H9 (cell line): Measurements from ENCODE around the gene RASSF8. TPM values are rescaled to one million over a fixed set of nuclear protein-coding genes. Genes with fewer than 3 reads are reported as not detected.

Source experiments
- DNase-seq: peaks from one replicate; pipeline ENCODE4 v3.0.0-alpha.2; 2017
- H2AFZ ChIP-seq: one replicate; pipeline ENCODE4 v1.6.1; 2013; ENCODE audit warnings: mild to moderate bottlenecking, low read length, control low read depth, moderate library complexity
- H2AK5ac ChIP-seq: 2 replicates; pipeline ENCODE4 v1.6.1; 2013; ENCODE audit warnings: low read length, control low read depth, mixed read lengths; ENCODE audit not compliant: insufficient read length
- H2BK120ac ChIP-seq: one replicate; pipeline ENCODE4 v1.6.1; 2013; ENCODE audit warnings: low read depth, mild to moderate bottlenecking, low read length, control low read depth, inconsistent platforms; ENCODE audit not compliant: poor library complexity, severe bottlenecking
- H2BK12ac ChIP-seq: 2 replicates; pipeline ENCODE4 v1.6.1; 2013; ENCODE audit warnings: low read length, control low read depth, mixed read lengths, low read depth; ENCODE audit not compliant: insufficient read length
- H2BK15ac ChIP-seq: 2 replicates; pipeline ENCODE4 v1.6.1; 2013; ENCODE audit warnings: low read depth, low read length, control low read depth
- H2BK20ac ChIP-seq: one replicate; pipeline ENCODE4 v1.6.1; 2013; ENCODE audit warnings: low read depth, mild to moderate bottlenecking, low read length, control low read depth, inconsistent platforms; ENCODE audit not compliant: poor library complexity, severe bottlenecking
- H2BK5ac ChIP-seq: 2 replicates; pipeline ENCODE4 v1.6.1; 2013; ENCODE audit warnings: low read length, control low read depth, mixed read lengths; ENCODE audit not compliant: insufficient read length
- H3K14ac ChIP-seq: 2 replicates; pipeline ENCODE4 v1.6.1; 2013; ENCODE audit warnings: low read length, control low read depth; ENCODE audit not compliant: insufficient read depth
- H3K18ac ChIP-seq: 2 replicates; pipeline ENCODE4 v1.6.1; 2013; ENCODE audit warnings: low read depth, mild to moderate bottlenecking, mixed read lengths, low read length, control low read depth; ENCODE audit not compliant: insufficient read length
- H3K23ac ChIP-seq: 2 replicates; pipeline ENCODE4 v1.6.1; 2013; ENCODE audit warnings: low read length, control low read depth, mixed read lengths, low read depth; ENCODE audit not compliant: insufficient read length
- H3K23me2 ChIP-seq: 2 replicates; pipeline ENCODE4 v1.6.1; 2013; ENCODE audit warnings: low read depth, mild to moderate bottlenecking, mixed read lengths, low read length, control low read depth; ENCODE audit not compliant: insufficient read length, poor library complexity, severe bottlenecking
- H3K27ac ChIP-seq: 2 replicates; pipeline ENCODE4 v1.5.1; 2013; ENCODE audit warnings: low read length, control low read depth, mixed read lengths, low read depth; ENCODE audit not compliant: insufficient read length
- H3K27me3 ChIP-seq: 2 replicates; pipeline ENCODE4 v1.6.1; 2013; ENCODE audit warnings: low read length, control low read depth, inconsistent platforms; ENCODE audit not compliant: insufficient read depth
- H3K4ac ChIP-seq: 2 replicates; pipeline ENCODE4 v1.6.1; 2013; ENCODE audit warnings: low read depth, mild to moderate bottlenecking, control low read depth, inconsistent platforms, low read length, moderate library complexity
- H3K4me1 ChIP-seq: 2 replicates; pipeline ENCODE4 v1.6.1; 2013; ENCODE audit warnings: low read length, control low read depth, inconsistent platforms; ENCODE audit not compliant: insufficient read depth
- H3K4me2 ChIP-seq: 2 replicates; pipeline ENCODE4 v1.6.1; 2013; ENCODE audit warnings: low read length, control low read depth, mixed read lengths; ENCODE audit not compliant: insufficient read length, insufficient read depth
- H3K56ac ChIP-seq: 2 replicates; pipeline ENCODE4 v1.6.1; 2013; ENCODE audit warnings: low read depth, mild to moderate bottlenecking, mixed read lengths, low read length, control low read depth; ENCODE audit not compliant: insufficient read length
- H3K79me1 ChIP-seq: 2 replicates; pipeline ENCODE4 v1.6.1; 2013; ENCODE audit warnings: low read depth, mild to moderate bottlenecking, moderate library complexity, low read length, control low read depth, inconsistent platforms; ENCODE audit not compliant: insufficient read depth, poor library complexity, severe bottlenecking
- H3K79me2 ChIP-seq: 2 replicates; pipeline ENCODE4 v1.6.1; 2013; ENCODE audit warnings: low read length, control low read depth, inconsistent platforms; ENCODE audit not compliant: insufficient read depth
- H3K9ac ChIP-seq: 2 replicates; pipeline ENCODE4 v1.6.1; 2013; ENCODE audit warnings: low read length, control low read depth, mixed read lengths; ENCODE audit not compliant: insufficient read length; ENCODE audit errors: extremely low read depth
- H3K9me3 ChIP-seq: one replicate; pipeline ENCODE4 v1.6.1; 2013; ENCODE audit warnings: low read depth, low read length, inconsistent platforms; ENCODE audit not compliant: control insufficient read depth
- H3T11ph ChIP-seq: one replicate; pipeline ENCODE4 v1.6.1; 2013; ENCODE audit warnings: mild to moderate bottlenecking, low read length, control low read depth, inconsistent platforms
- H4K20me1 ChIP-seq: one replicate; pipeline ENCODE4 v1.6.1; 2013; ENCODE audit not compliant: control insufficient read depth, insufficient read length, insufficient read depth
- H4K5ac ChIP-seq: 2 replicates; pipeline ENCODE4 v1.6.1; 2013; ENCODE audit warnings: low read depth, mild to moderate bottlenecking, mixed read lengths, low read length, control low read depth; ENCODE audit not compliant: insufficient read length
- H4K8ac ChIP-seq: replicated peaks from 2 replicates; pipeline ENCODE4 v1.6.1; 2013; ENCODE audit warnings: low read length, control low read depth, mixed read lengths, low read depth; ENCODE audit not compliant: insufficient read length
- H4K91ac ChIP-seq: 2 replicates; pipeline ENCODE4 v1.6.1; 2013; ENCODE audit warnings: low read depth, mild to moderate bottlenecking, moderate library complexity, mixed read lengths, low read length, control low read depth; ENCODE audit not compliant: insufficient read length
- H3K27ac Mint-ChIP-seq, 3 experiments: 2 replicates in 2 of 3; 3 replicates in 1 of 3; pipeline ENCODE4 v1.8.0; 2020 to 2021; ENCODE audit warnings: mixed read lengths in 3 of 3, mild to moderate bottlenecking in 1 of 3, moderate library complexity in 1 of 3
- H3K27me3 Mint-ChIP-seq: 2 replicates; pipeline ENCODE4 v1.8.0; 2021; ENCODE audit warnings: low read depth, mild to moderate bottlenecking, moderate library complexity, mixed read lengths
- H3K36me3 Mint-ChIP-seq, 3 experiments: 2 replicates in 2 of 3; 3 replicates in 1 of 3; pipeline ENCODE4 v1.8.0; 2020 to 2021; ENCODE audit warnings: low read depth in 3 of 3, mixed read lengths in 3 of 3; ENCODE audit not compliant: insufficient read depth in 1 of 3
- H3K4me1 Mint-ChIP-seq, 2 experiments: 2 replicates each; pipeline ENCODE4 v1.8.0; 2020; ENCODE audit warnings: mixed read lengths in 2 of 2
- H3K4me3 Mint-ChIP-seq, 2 experiments: 2 replicates in 1 of 2; 3 replicates in 1 of 2; pipeline ENCODE4 v1.8.0; 2020 to 2021; ENCODE audit warnings: mild to moderate bottlenecking in 2 of 2, mixed read lengths in 2 of 2, moderate library complexity in 1 of 2
- H3K9me3 Mint-ChIP-seq, 2 experiments: 2 replicates in 1 of 2; 3 replicates in 1 of 2; pipeline ENCODE4 v1.8.0; 2020; ENCODE audit warnings: mild to moderate bottlenecking in 2 of 2, mixed read lengths in 2 of 2, moderate library complexity in 1 of 2
- WGBS: extraction: QIAGEN DNeasy Blood & Tissue Kit; methylation state at CpG from one replicate; pipeline ENCODE4 v1.1.7; 2013; ENCODE audit warnings: missing lambda C conversion rate, low lambda C conversion rate, mixed read lengths; ENCODE audit not compliant: insufficient read length; ENCODE audit errors: extremely low coverage; 5-methylcytosine and 5-hydroxymethylcytosine counted together
- total RNA-seq: library from RNA; stranded (reverse); gene quantifications from 2 replicates; pipeline ENCODE4 v1.2.1, GENCODE V29; 2021
- TF ChIP-seq, protein P1 (sequence below): fragments of 200-600 bp; sonication (generic); conservative IDR thresholded peaks from 3 replicates; pipeline ENCODE4 v1.8.0; 2021; ENCODE audit warnings: antibody characterized with exemption, mild to moderate bottlenecking

Gene RASSF8
- total RNA-seq, 1 experiment from 2014 or later = 38.8 TPM

DNA sequence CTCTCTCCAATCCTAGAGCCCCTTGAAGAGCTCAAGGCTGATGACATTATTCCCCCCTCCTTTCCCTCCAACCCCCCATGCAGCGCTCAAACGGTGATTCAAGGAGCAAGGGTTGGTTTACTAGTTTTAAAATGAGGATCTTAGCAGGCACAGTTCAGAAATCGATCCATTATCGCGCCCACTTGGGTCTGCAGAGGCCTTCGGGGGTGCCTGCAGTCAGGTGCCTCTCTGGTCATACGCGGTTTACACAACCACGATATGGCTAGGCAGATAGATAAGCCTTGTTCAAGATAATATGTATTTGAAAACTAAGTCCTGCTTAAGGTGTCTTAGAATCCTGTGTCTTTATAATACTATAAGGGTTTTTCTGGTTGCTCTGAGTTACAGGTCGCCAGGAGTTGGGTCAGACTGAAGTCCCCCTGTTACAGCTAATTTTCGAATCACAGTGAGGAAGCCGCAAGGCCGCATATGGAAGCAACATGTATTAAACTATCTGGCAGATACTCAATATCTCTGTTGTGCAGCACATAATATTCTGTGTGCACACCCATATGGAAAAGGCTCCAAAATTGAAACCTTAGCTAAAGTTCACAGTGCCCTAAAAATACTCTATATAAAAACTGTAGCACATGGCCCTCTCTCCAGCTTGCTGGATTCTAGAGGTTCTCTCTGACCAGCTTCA, 156.4 kb downstream of the RASSF8 start:
- Histone ChIP-seq H3K27me3 (peaks cover 6% of the 10 kb centered on the region; the same call in 1 of the 2 replicates), H3K23ac (no peak overlapping the region), H3K79me1 (no peaks in the 10 kb centered on the region), H2BK15ac (no peak overlapping the region), H3K9ac (no peak overlapping the region), H2AK5ac (no peak overlapping the region), H4K91ac (no peak overlapping the region), H3K79me2 (no peaks in the 10 kb centered on the region), H3T11ph (no peak overlapping the region), H2BK5ac (no peak overlapping the region), H3K18ac (no peak overlapping the region), H3K4ac (no peak overlapping the region), H2AFZ (no peak overlapping the region), H4K20me1 (no peaks in the 10 kb centered on the region), H2BK12ac (no peak overlapping the region), H3K56ac (no peak overlapping the region), H2BK20ac (no peak overlapping the region), H3K4me2 (peak overlapping the region; percentile 33), H3K27ac (no peak overlapping the region), H3K14ac (no peak overlapping the region), H3K23me2 (peaks cover 7% of the 10 kb centered on the region), H4K8ac (no peak overlapping the region), H2BK120ac (no peak overlapping the region), H3K4me1 (no peaks in the 10 kb centered on the region; the same call in 1 of the 2 replicates), H4K5ac (no peak overlapping the region), H3K9me3 (no peaks in the 10 kb centered on the region)
- Mint-ChIP-seq H3K27me3 (peaks cover 82% of the 10 kb centered on the region), H3K9me3 (no peaks in the 10 kb centered on the region; a peak in 1 of 5 replicates), H3K4me1 (peaks cover 37 to 49% of the 10 kb centered on the region in 2 experiments), H3K36me3 (no peaks in the 10 kb centered on the region; a peak in 1 of 7 replicates), H3K27ac (peak overlapping the region in 2 of 3 experiments; percentile 22 to 58; a peak in 1 of 7 replicates), H3K4me3 (peak overlapping the region; percentile 55 to 74)
- TF ChIP-seq, protein P1, sequence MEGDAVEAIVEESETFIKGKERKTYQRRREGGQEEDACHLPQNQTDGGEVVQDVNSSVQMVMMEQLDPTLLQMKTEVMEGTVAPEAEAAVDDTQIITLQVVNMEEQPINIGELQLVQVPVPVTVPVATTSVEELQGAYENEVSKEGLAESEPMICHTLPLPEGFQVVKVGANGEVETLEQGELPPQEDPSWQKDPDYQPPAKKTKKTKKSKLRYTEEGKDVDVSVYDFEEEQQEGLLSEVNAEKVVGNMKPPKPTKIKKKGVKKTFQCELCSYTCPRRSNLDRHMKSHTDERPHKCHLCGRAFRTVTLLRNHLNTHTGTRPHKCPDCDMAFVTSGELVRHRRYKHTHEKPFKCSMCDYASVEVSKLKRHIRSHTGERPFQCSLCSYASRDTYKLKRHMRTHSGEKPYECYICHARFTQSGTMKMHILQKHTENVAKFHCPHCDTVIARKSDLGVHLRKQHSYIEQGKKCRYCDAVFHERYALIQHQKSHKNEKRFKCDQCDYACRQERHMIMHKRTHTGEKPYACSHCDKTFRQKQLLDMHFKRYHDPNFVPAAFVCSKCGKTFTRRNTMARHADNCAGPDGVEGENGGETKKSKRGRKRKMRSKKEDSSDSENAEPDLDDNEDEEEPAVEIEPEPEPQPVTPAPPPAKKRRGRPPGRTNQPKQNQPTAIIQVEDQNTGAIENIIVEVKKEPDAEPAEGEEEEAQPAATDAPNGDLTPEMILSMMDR = no peak
- no CpG with 5 or more reads among the region's 13 CpGs for WGBS
- DNase-seq = no peak
